IMR-90 (cell line): Measurements from ENCODE around the gene NUP37. TPM values are rescaled to one million over a fixed set of nuclear protein-coding genes. Genes with fewer than 3 reads are reported as not detected.
"Not testable (repeated sequence)": the region's sequence is repeated elsewhere in the genome, so short reads cannot be mapped to it uniquely, and the experiment has no call there.

Experiments
- ATAC-seq: fragments of 200-7000 bp; cut with Tn5 transposase; 2 replicates; pipeline ENCODE4 v1.9.1; 2020; ENCODE audit warnings: low read depth, mild to moderate bottlenecking, moderate library complexity
- BruUV-seq: library from RNA; stranded (reverse); fragments of 400-500 nt; replicated peaks from 2 replicates; lab custom pipeline; 2021; lab: Mats Ljungman, UMichigan
- CTCF ChIA-PET: fragments of 300-600 bp; formaldehyde crosslinking; extraction: SDS; loops from one replicate; lab custom pipeline; 2021; ENCODE audit warnings: antibody characterized with exemption; lab: Yijun Ruan, JAX
- POLR2A ChIA-PET: fragments of 300-600 bp; sonication (Branson Sonifier 250); formaldehyde crosslinking; loops from one replicate; lab custom pipeline; 2022; ENCODE audit warnings: antibody characterized with exemption; ENCODE audit not compliant: unreplicated experiment; lab: Charles Lee
- DNase-seq: peaks from one replicate; pipeline ENCODE4 v3.0.0; 2013
- H2AFZ ChIP-seq: replicated peaks from 2 replicates; pipeline ENCODE3; 2013; ENCODE audit warnings: low read length, mild to moderate bottlenecking; ENCODE audit not compliant: poor library complexity
- H2AK5ac ChIP-seq: 2 replicates; pipeline ENCODE4 v1.6.1; 2013; ENCODE audit warnings: low read depth, low read length, inconsistent platforms
- H2AK9ac ChIP-seq: replicated peaks from 2 replicates; pipeline ENCODE3; 2013; ENCODE audit warnings: mild to moderate bottlenecking, low read depth, low read length, moderate library complexity; ENCODE audit not compliant: poor library complexity
- H2BK120ac ChIP-seq: 2 replicates; pipeline ENCODE4 v1.6.1; 2013; ENCODE audit warnings: low read depth, low read length, inconsistent platforms
- H2BK15ac ChIP-seq: 3 replicates; pipeline ENCODE4 v1.6.1; 2013; ENCODE audit warnings: low read depth, low read length, inconsistent platforms
- H2BK20ac ChIP-seq: 2 replicates; pipeline ENCODE4 v1.6.1; 2013; ENCODE audit warnings: low read depth, mild to moderate bottlenecking, inconsistent platforms, low read length, moderate library complexity
- H2BK5ac ChIP-seq: 2 replicates; pipeline ENCODE4 v1.6.1; 2013; ENCODE audit warnings: mild to moderate bottlenecking, low read depth, low read length, inconsistent platforms; ENCODE audit not compliant: poor library complexity, severe bottlenecking
- H3K14ac ChIP-seq: replicated peaks from 2 replicates; pipeline ENCODE4 v1.6.1; 2013; ENCODE audit warnings: low read depth, low read length, inconsistent platforms
- H3K18ac ChIP-seq: 2 replicates; pipeline ENCODE4 v1.6.1; 2013; ENCODE audit warnings: low read depth, low read length, control low read depth
- H3K23ac ChIP-seq: 2 replicates; pipeline ENCODE4 v1.6.1; 2013; ENCODE audit warnings: low read depth, low read length, inconsistent platforms
- H3K27ac ChIP-seq: 2 replicates; pipeline ENCODE4 v1.5.1; 2013; ENCODE audit warnings: mild to moderate bottlenecking, control low read depth, low read length; ENCODE audit not compliant: insufficient read depth
- H3K27me3 ChIP-seq: 2 replicates; pipeline ENCODE4 v1.6.1; 2013; ENCODE audit warnings: low read length; ENCODE audit not compliant: control insufficient read depth, insufficient read depth
- H3K36me3 ChIP-seq: 2 replicates; pipeline ENCODE4 v1.6.1; 2013; ENCODE audit warnings: low read length, mixed read lengths; ENCODE audit not compliant: control insufficient read depth, insufficient read depth
- H3K4ac ChIP-seq: 2 replicates; pipeline ENCODE4 v1.6.1; 2013; ENCODE audit warnings: low read depth, low read length, inconsistent platforms
- H3K4me1 ChIP-seq: 2 replicates; pipeline ENCODE4 v1.6.1; 2013; ENCODE audit warnings: low read length, mixed read lengths; ENCODE audit not compliant: control insufficient read depth, insufficient read depth
- H3K4me2 ChIP-seq: 2 replicates; pipeline ENCODE4 v1.6.1; 2013; ENCODE audit warnings: low read depth, mild to moderate bottlenecking, control low read depth, low read length, moderate library complexity
- H3K4me3 ChIP-seq: 2 replicates; pipeline ENCODE4 v1.5.1; 2013; ENCODE audit warnings: low read depth, mild to moderate bottlenecking, control low read depth, low read length, moderate library complexity; ENCODE audit not compliant: insufficient read depth
- H3K56ac ChIP-seq: 2 replicates; pipeline ENCODE4 v1.6.1; 2013; ENCODE audit warnings: low read length, inconsistent platforms; ENCODE audit not compliant: insufficient read depth; ENCODE audit errors: extremely low read depth
- H3K79me1 ChIP-seq, 2 experiments: 2 replicates each; pipeline ENCODE4 v1.6.1; 2013; ENCODE audit warnings: low read length in 2 of 2, inconsistent platforms in 1 of 2, low read depth in 1 of 2
- H3K9ac ChIP-seq: 2 replicates; pipeline ENCODE4 v1.6.1; 2013; ENCODE audit warnings: low read depth, low read length, control low read depth
- H3K9me1 ChIP-seq: 2 replicates; pipeline ENCODE4 v1.6.1; 2013; ENCODE audit warnings: low read length, inconsistent platforms; ENCODE audit not compliant: insufficient read depth
- H3K9me3 ChIP-seq: 2 replicates; pipeline ENCODE4 v1.6.1; 2013; ENCODE audit warnings: low read length; ENCODE audit not compliant: control insufficient read depth, insufficient read depth
- H4K20me1 ChIP-seq: 2 replicates; pipeline ENCODE4 v1.6.1; 2013; ENCODE audit warnings: low read length, inconsistent platforms; ENCODE audit not compliant: insufficient read depth
- H4K5ac ChIP-seq: 2 replicates; pipeline ENCODE4 v1.6.1; 2013; ENCODE audit warnings: mild to moderate bottlenecking, low read depth, low read length, control low read depth
- H4K8ac ChIP-seq, 2 experiments: 2 replicates each; pipeline ENCODE4 v1.6.1; 2013; ENCODE audit warnings: low read depth in 2 of 2, low read length in 2 of 2, control low read depth in 1 of 2, inconsistent platforms in 1 of 2
- H4K91ac ChIP-seq: 2 replicates; pipeline ENCODE4 v1.6.1; 2013; ENCODE audit warnings: low read depth, low read length, inconsistent platforms; ENCODE audit not compliant: insufficient read depth
- WGBS, 2 experiments: methylation state at CpG; one replicate each; pipeline versions ENCODE4 v1.1.5 to v1.1.7; 2013; ENCODE audit warnings: missing lambda C conversion rate in 2 of 2; ENCODE audit not compliant: insufficient read length in 1 of 2; ENCODE audit errors: extremely low coverage in 2 of 2; 5-methylcytosine and 5-hydroxymethylcytosine counted together
- dilution Hi-C: fragments of 300-500 bp; cut with HindIII; formaldehyde crosslinking; loops from one replicate; pipeline ENCODE4 v1.14.3; 2018; ENCODE audit warnings: low sequenced_read_pairs; ENCODE audit not compliant: unreplicated experiment
- in situ Hi-C: fragments of 300-500 bp; cut with MboI; formaldehyde crosslinking; loops from 3 replicates; pipeline ENCODE4 v1.14.3; 2019; ENCODE audit warnings: low sequenced_read_pairs, inconsistent platforms, mixed read lengths
- intact Hi-C: fragments of 100-400 bp; cut with micrococcal nuclease; formaldehyde crosslinking; loops from 2 replicates; pipeline ENCODE4 v1.10.0; 2022
- polyA plus RNA-seq, 3 experiments: library from polyadenylated mRNA; depleted of rRNA; stranded (reverse); fragments of >200 nt; gene quantifications; 2 replicates each; pipeline ENCODE4 v1.2.3, GENCODE V29; 2012; ENCODE audit warnings: low replicate concordance in 1 of 3
- total RNA-seq: library from RNA; depleted of rRNA; stranded (reverse); fragments of >200 nt; gene quantifications from 2 replicates; pipeline ENCODE4 v1.2.3, GENCODE V29; 2012

Gene NUP37
- total and polyA plus RNA-seq, 2 of the 4 experiments (the other 2 are of a cell fraction): 41.1 to 55.0 TPM

- dilution Hi-C loops, CTCF ChIA-PET, H3K4me1 ChIP-seq, in situ Hi-C loops, H4K91ac ChIP-seq, H3K18ac ChIP-seq, H3K9me1 ChIP-seq, ATAC-seq, H2BK5ac ChIP-seq, H3K27ac ChIP-seq, H3K9me3 ChIP-seq, H3K14ac ChIP-seq, H2BK20ac ChIP-seq, H3K23ac ChIP-seq, H4K20me1 ChIP-seq, H2AFZ ChIP-seq, H2AK9ac ChIP-seq, H3K79me1 ChIP-seq, H3K36me3 ChIP-seq, H2AK5ac ChIP-seq, H2BK15ac ChIP-seq, intact Hi-C loops, H3K9ac ChIP-seq, H3K4ac ChIP-seq, H3K56ac ChIP-seq, DNase-seq, H4K5ac ChIP-seq, H3K27me3 ChIP-seq, H2BK120ac ChIP-seq, BruUV-seq, H4K8ac ChIP-seq, POLR2A ChIA-PET, H3K4me2 ChIP-seq, H3K4me3 ChIP-seq: not testable (repeated sequence)
- WGBS, 2 experiments: no CpG with 5 or more reads among the region's 3 CpGs
Measured at GRCh38 chr12:102155206-102155605, 35.3 kb upstream of the NUP37 start.

GRCh38 chr12:102147062-102147587 is 27.2 kb upstream of the NUP37 start:
- H3K9ac ChIP-seq, H3K4ac ChIP-seq, H3K9me1 ChIP-seq, BruUV-seq, H3K79me1 ChIP-seq, dilution Hi-C loops, H3K14ac ChIP-seq, intact Hi-C loops, H2BK20ac ChIP-seq, in situ Hi-C loops, H3K4me1 ChIP-seq, H3K27ac ChIP-seq, H3K23ac ChIP-seq, DNase-seq, H2AK5ac ChIP-seq, CTCF ChIA-PET, H4K8ac ChIP-seq, H3K4me2 ChIP-seq, POLR2A ChIA-PET, H2BK5ac ChIP-seq, H3K4me3 ChIP-seq, H3K18ac ChIP-seq, H3K56ac ChIP-seq, H2BK120ac ChIP-seq, H4K5ac ChIP-seq, H4K20me1 ChIP-seq, ATAC-seq, H2AFZ ChIP-seq, H3K36me3 ChIP-seq, H2BK15ac ChIP-seq, H3K9me3 ChIP-seq, H4K91ac ChIP-seq, H3K27me3 ChIP-seq, H2AK9ac ChIP-seq: not testable (repeated sequence)
- WGBS, 2 experiments: no CpG with 5 or more reads among the region's 4 CpGs
